HepG2 (cell line): ENCODE results near the gene KDM4B. TPM values are rescaled to one million over a fixed set of nuclear protein-coding genes. Genes with fewer than 3 reads are reported as not detected.

Experiments
- ATAC-seq: fragments of 200-7000 bp; cut with Tn5 transposase; 3 replicates; pipeline ENCODE4 v1.9.1; 2020; ENCODE audit warnings: mild to moderate bottlenecking, moderate library complexity
- BruUV-seq: library from RNA; stranded (reverse); fragments of 400-500 nt; replicated peaks from 2 replicates; lab custom pipeline; 2021; lab: Mats Ljungman, UMichigan
- CTCF ChIA-PET: fragments of 300-600 bp; formaldehyde crosslinking; extraction: SDS; loops from one replicate; lab custom pipeline; 2021; ENCODE audit warnings: low total read pairs, inconsistent platforms, low intra/inter-chr PET ratio; lab: Yijun Ruan, JAX
- POLR2A ChIA-PET: fragments of 350-600 bp; sonication (Branson Sonifier 250); formaldehyde crosslinking; loops from one replicate; lab custom pipeline; 2020; ENCODE audit warnings: antibody characterized with exemption, inconsistent platforms; lab: Yijun Ruan, JAX
- DNase-seq: peaks from one replicate; pipeline ENCODE4 v3.0.0-alpha.2; 2015; ENCODE audit warnings: low spot score
- FAIRE-seq: peaks from 3 replicates; lab custom pipeline; 2011; peaks lifted over from hg19 to GRCh38; lab: Jason Lieb, UNC
- H2AFZ ChIP-seq: one replicate; pipeline ENCODE4 v1.6.1; 2011; ENCODE audit warnings: low read length, inconsistent platforms
- H3K27ac ChIP-seq: fragments of 300-600 bp; 3 replicates; pipeline ENCODE4 v1.8.0; 2011; ENCODE audit warnings: mixed run types, mild to moderate bottlenecking, mixed read lengths, low read length, inconsistent platforms; ENCODE audit not compliant: insufficient read depth; ENCODE audit errors: extremely low read length
- H3K27me3 ChIP-seq, 2 experiments: fragments of 200-600 bp in 1 of 2; 2 replicates in 1 of 2; 3 replicates in 1 of 2; pipeline versions ENCODE4 v1.6.0 to v1.8.0; 2011; ENCODE audit warnings: low read length in 2 of 2, mild to moderate bottlenecking in 2 of 2, moderate library complexity in 2 of 2, inconsistent platforms in 1 of 2; ENCODE audit not compliant: insufficient read depth in 2 of 2, control insufficient read depth in 1 of 2
- H3K36me3 ChIP-seq, 2 experiments: fragments of 200-600 bp in 1 of 2; replicated peaks in 1 of 2; 2 replicates in 1 of 2; 3 replicates in 1 of 2; pipeline versions ENCODE4 v1.5.1 to v1.8.0; 2011; ENCODE audit warnings: low read length in 2 of 2, inconsistent platforms in 1 of 2; ENCODE audit not compliant: insufficient read depth in 2 of 2, control insufficient read depth in 1 of 2
- H3K4me1 ChIP-seq: 2 replicates; pipeline ENCODE4 v1.5.1; 2012; ENCODE audit warnings: low read length, inconsistent platforms; ENCODE audit not compliant: insufficient read depth
- H3K4me2 ChIP-seq: 2 replicates; pipeline ENCODE4 v1.6.0; 2011; ENCODE audit warnings: low read depth, low read length, inconsistent platforms
- H3K4me3 ChIP-seq, 3 experiments: fragments of 200-600 bp in 1 of 3; sonication (generic), shearing (Covaris generic) in 1 of 3; replicated peaks in 1 of 3; 2 replicates each; pipeline ENCODE4 v1.5.1; 2011 to 2016; ENCODE audit warnings: low read length in 3 of 3, inconsistent platforms in 2 of 3, low read depth in 2 of 3, mild to moderate bottlenecking in 2 of 3, control low read depth in 1 of 3, mixed read lengths in 1 of 3; ENCODE audit not compliant: insufficient read depth in 1 of 3
- H3K79me2 ChIP-seq: one replicate; pipeline ENCODE4 v1.6.1; 2011; ENCODE audit warnings: low read length, inconsistent platforms; ENCODE audit not compliant: insufficient read depth
- H3K9ac ChIP-seq: 2 replicates; pipeline ENCODE4 v1.6.0; 2011; ENCODE audit warnings: mild to moderate bottlenecking, low read depth, low read length, inconsistent platforms; ENCODE audit not compliant: insufficient read depth
- H3K9me3 ChIP-seq: 2 replicates; pipeline ENCODE4 v1.5.1; 2012; ENCODE audit warnings: mild to moderate bottlenecking, low read length
- H4K20me1 ChIP-seq: 2 replicates; pipeline ENCODE4 v1.6.0; 2011; ENCODE audit warnings: inconsistent platforms, mild to moderate bottlenecking, low read length, moderate library complexity; ENCODE audit not compliant: insufficient read depth
- AGO2 ChIP-seq: fragments of 200-400 bp; formaldehyde crosslinking; optimal IDR thresholded peaks from 2 replicates; pipeline ENCODE3; 2017; ENCODE audit warnings: mild to moderate bottlenecking, low read depth, low read length, moderate library complexity
- NFKBIZ ChIP-seq: IDR thresholded peaks from 2 replicates; pipeline ENCODE4 v1.6.1; 2018; ENCODE audit warnings: missing genetic modification reagents, missing compliant biosample characterization
- SIX1 ChIP-seq: sonication (generic); formaldehyde crosslinking; IDR thresholded peaks from 2 replicates; pipeline ENCODE4 v1.4.0; 2020; ENCODE audit warnings: missing genetic modification reagents, borderline replicate concordance
- TMF1 ChIP-seq: sonication (generic); formaldehyde crosslinking; IDR thresholded peaks from 2 replicates; pipeline ENCODE4 v1.8.1; 2022; ENCODE audit warnings: low read depth, missing genetic modification reagents
- ZFX ChIP-seq: sonication (generic); formaldehyde crosslinking; IDR thresholded peaks from 2 replicates; pipeline ENCODE4 v1.4.0; 2020; ENCODE audit warnings: mild to moderate bottlenecking, low read depth, missing genetic modification reagents, moderate library complexity
- ZNF513 ChIP-seq: sonication (generic); formaldehyde crosslinking; conservative IDR thresholded peaks from 2 replicates; pipeline ENCODE4 v1.5.0; 2020; ENCODE audit warnings: missing genetic modification reagents
- ZNF576 ChIP-seq: sonication (generic); formaldehyde crosslinking; IDR thresholded peaks from 2 replicates; pipeline ENCODE4 v1.4.0; 2020; ENCODE audit warnings: mild to moderate bottlenecking, missing genetic modification reagents
- ZNF672 ChIP-seq: sonication (generic); formaldehyde crosslinking; IDR thresholded peaks from 2 replicates; pipeline ENCODE4 v1.8.1; 2022; ENCODE audit warnings: missing genetic modification reagents
- ZNF713 ChIP-seq: sonication (generic); formaldehyde crosslinking; IDR thresholded peaks from 2 replicates; pipeline ENCODE4 v1.4.0; 2020; ENCODE audit warnings: mild to moderate bottlenecking, missing genetic modification reagents
- WGBS: methylation state at CpG from one replicate; pipeline ENCODE4 v1.1.6; 2017; ENCODE audit warnings: low lambda C conversion rate; 5-methylcytosine and 5-hydroxymethylcytosine counted together
- in situ Hi-C: cut with HindIII; loops from 2 replicates; pipeline ENCODE4 v1.10.0; 2017; ENCODE audit warnings: low pct_unique_long_range_greater_than_20kb; ENCODE audit not compliant: extremely low pct_ligation_motif_present
- intact Hi-C: fragments of 100-400 bp; cut with micrococcal nuclease; formaldehyde crosslinking; loops from one replicate; pipeline ENCODE4 v1.10.0; 2022; ENCODE audit not compliant: unreplicated experiment
- polyA plus RNA-seq, 8 experiments: library from polyadenylated mRNA; depleted of rRNA in 3 of 8; stranded (reverse) in 7 of 8; unstranded in 1 of 8; fragments of >200 nt; fragmentation: Illumina TruSeq in 4 of 8; extraction: Trizol in 4 of 8; gene quantifications; 2 replicates each; pipeline versions ENCODE4 v1.2.1 to v1.2.3, GENCODE V29; 2011 to 2016; ENCODE audit warnings: low read depth in 4 of 8, missing spikeins in 1 of 8, mixed read lengths in 1 of 8; ENCODE audit not compliant: insufficient read depth in 1 of 8
- total RNA-seq, 5 experiments: library from RNA; depleted of rRNA; stranded (reverse); fragments of >200 nt; fragmentation: Illumina TruSeq; extraction: Trizol; gene quantifications; 2 replicates each; pipeline ENCODE4 v1.2.3, GENCODE V29; 2016; ENCODE audit warnings: low read depth in 1 of 5
- TF ChIP-seq, protein P1 (sequence below): sonication (generic); formaldehyde crosslinking; IDR thresholded peaks from 2 replicates; pipeline ENCODE4 v1.9.0; 2021; ENCODE audit warnings: missing genetic modification reagents, mild to moderate bottlenecking, borderline replicate concordance
- TF ChIP-seq, protein P2 (sequence below): sonication (generic); formaldehyde crosslinking; IDR thresholded peaks from 2 replicates; pipeline ENCODE4 v1.8.1; 2023; ENCODE audit warnings: mild to moderate bottlenecking, moderate library complexity, missing genetic modification reagents
- TF ChIP-seq, protein P3 (sequence below): sonication (generic); formaldehyde crosslinking; IDR thresholded peaks from 2 replicates; pipeline ENCODE4 v1.4.0; 2020; ENCODE audit warnings: missing genetic modification reagents

The KDM4B gene
- total and polyA plus RNA-seq, 2 of the 13 experiments (the other 11 are each of a cell fraction or from before 2014, with no cell fraction given): 4.9 to 14.6 TPM

DNA sequence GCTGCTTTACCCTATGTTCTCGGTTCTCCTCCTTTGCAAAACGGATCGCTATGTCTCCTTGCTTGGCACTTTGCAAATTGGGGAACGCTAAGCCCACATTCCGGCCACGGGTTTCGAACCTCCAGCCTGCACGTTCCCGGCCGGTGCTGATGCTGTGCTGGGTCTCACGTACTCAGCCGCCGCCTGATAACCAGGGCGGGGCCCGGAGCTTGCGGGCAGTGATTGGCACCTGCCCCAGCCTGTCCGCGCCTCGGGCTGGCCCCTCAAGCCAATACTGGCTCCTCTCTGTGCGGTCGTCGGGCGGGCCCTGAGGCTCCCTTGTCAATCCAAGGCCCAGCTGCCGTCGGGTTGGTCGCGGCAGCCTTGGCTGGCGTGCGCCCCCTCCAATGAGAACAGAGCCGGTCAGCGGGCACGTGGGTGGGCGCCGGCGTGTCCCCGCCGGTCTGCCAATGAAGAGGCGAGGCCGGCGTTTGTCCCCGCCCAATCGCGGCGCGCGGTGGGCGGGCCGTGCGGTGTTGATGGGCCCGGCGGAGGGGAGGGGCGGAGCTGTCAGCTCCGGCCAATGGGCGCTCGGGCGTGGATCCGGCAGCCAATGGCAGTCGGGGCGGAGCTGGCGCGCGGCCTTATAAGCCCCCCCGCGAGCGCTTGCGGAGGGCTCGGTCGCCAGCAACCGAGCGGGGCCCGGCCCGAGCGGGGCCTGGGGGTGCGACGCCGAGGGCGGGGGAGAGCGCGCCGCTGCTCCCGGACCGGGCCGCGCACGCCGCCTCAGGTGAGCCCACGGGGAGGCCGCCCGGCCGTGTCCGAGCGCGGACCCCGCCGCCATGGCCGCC is at the start of gene KDM4B (continued):
- peak; percentile 42 for TF ChIP-seq AGO2
- TF ChIP-seq ZNF576 (CRISPR knock-in tag): no peak

- TF ChIP-seq TMF1 (CRISPR knock-in tag): no peak
- TF ChIP-seq, protein P1, sequence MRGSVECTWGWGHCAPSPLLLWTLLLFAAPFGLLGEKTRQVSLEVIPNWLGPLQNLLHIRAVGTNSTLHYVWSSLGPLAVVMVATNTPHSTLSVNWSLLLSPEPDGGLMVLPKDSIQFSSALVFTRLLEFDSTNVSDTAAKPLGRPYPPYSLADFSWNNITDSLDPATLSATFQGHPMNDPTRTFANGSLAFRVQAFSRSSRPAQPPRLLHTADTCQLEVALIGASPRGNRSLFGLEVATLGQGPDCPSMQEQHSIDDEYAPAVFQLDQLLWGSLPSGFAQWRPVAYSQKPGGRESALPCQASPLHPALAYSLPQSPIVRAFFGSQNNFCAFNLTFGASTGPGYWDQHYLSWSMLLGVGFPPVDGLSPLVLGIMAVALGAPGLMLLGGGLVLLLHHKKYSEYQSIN: no peak
- TF ChIP-seq NFKBIZ (CRISPR knock-in tag): no peak
- TF ChIP-seq SIX1 (CRISPR knock-in tag): no peak
- TF ChIP-seq ZNF713 (CRISPR knock-in tag): no peak
- no peak for TF ChIP-seq ZFX (CRISPR knock-in tag)
- TF ChIP-seq ZNF672 (CRISPR knock-in tag): no peak
- TF ChIP-seq, protein P2, sequence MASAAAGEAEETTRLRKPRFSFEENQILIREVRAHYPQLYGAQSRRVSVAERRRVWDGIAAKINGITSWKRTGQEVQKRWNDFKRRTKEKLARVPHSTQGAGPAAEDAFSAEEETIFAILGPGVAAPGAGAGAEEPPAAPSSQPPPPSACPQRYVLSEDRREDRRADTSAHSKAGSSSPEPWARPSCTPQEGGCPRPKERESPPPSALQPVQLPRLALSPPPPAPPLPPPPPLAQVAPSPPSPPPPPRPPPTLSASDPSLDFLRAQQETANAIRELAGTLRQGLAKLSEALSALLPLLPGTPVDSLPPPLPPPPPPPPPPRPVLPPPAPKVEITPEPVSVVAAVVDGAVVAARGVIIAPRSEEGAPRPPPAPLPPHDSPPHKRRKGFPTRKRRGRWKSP (CRISPR knock-in tag): no peak
- no peak for TF ChIP-seq ZNF513 (CRISPR knock-in tag)
- TF ChIP-seq, protein P3, sequence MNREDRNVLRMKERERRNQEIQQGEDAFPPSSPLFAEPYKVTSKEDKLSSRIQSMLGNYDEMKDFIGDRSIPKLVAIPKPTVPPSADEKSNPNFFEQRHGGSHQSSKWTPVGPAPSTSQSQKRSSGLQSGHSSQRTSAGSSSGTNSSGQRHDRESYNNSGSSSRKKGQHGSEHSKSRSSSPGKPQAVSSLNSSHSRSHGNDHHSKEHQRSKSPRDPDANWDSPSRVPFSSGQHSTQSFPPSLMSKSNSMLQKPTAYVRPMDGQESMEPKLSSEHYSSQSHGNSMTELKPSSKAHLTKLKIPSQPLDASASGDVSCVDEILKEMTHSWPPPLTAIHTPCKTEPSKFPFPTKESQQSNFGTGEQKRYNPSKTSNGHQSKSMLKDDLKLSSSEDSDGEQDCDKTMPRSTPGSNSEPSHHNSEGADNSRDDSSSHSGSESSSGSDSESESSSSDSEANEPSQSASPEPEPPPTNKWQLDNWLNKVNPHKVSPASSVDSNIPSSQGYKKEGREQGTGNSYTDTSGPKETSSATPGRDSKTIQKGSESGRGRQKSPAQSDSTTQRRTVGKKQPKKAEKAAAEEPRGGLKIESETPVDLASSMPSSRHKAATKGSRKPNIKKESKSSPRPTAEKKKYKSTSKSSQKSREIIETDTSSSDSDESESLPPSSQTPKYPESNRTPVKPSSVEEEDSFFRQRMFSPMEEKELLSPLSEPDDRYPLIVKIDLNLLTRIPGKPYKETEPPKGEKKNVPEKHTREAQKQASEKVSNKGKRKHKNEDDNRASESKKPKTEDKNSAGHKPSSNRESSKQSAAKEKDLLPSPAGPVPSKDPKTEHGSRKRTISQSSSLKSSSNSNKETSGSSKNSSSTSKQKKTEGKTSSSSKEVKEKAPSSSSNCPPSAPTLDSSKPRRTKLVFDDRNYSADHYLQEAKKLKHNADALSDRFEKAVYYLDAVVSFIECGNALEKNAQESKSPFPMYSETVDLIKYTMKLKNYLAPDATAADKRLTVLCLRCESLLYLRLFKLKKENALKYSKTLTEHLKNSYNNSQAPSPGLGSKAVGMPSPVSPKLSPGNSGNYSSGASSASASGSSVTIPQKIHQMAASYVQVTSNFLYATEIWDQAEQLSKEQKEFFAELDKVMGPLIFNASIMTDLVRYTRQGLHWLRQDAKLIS: no peak
- TF ChIP-seq, all 625 proteins: peak for 0
- Histone ChIP-seq H3K27ac (no peak overlapping the region), H3K9me3 (no peaks in the 10 kb centered on the region), H3K36me3 (peaks cover 3 to 12% of the 10 kb centered on the region in 2 experiments; a peak in 4 of 5 replicates), H3K27me3 (no peaks in the 10 kb centered on the region), H3K4me2 (no peak overlapping the region), H3K4me1 (no peaks in the 10 kb centered on the region), H3K79me2 (peaks cover 38% of the 10 kb centered on the region), H3K4me3 (no peak overlapping the region), H3K9ac (no peak overlapping the region), H2AFZ (no peak overlapping the region), H4K20me1 (no peaks in the 10 kb centered on the region; the same call in 1 of the 2 replicates)
- POLR2A ChIA-PET: no interaction called here
- in situ Hi-C loops (no loop called here), intact Hi-C loops (no loop called here)
- no peak for DNase-seq
- peak; percentile 34 for ATAC-seq
- no TSS peak for BruUV-seq
- CTCF ChIA-PET: no interaction called here
- no peak for FAIRE-seq
- 97% methylated on average over 13 of the region's 22 CpGs for WGBS
Observed at GRCh38 chr19:4922530-4923275, 46.2 kb upstream of the KDM4B start.
